Neural cell (in vitro differentiated cells): Measurements from ENCODE around the gene OR10V1.

Source experiments
- CTCF ChIP-seq: fragments of 450-650 bp; IDR thresholded peaks from 2 replicates; pipeline ENCODE4 v1.5.1; 2014; ENCODE audit warnings: antibody characterized with exemption, mild to moderate bottlenecking, moderate library complexity; ENCODE audit not compliant: poor library complexity, severe bottlenecking
- POLR2AphosphoS5 ChIP-seq: IDR thresholded peaks from 2 replicates; pipeline ENCODE4 v1.6.1; 2012
- RAD21 ChIP-seq: fragments of 450-650 bp; conservative IDR thresholded peaks from 2 replicates; pipeline ENCODE4 v1.6.1; 2014; ENCODE audit warnings: antibody characterized with exemption, mild to moderate bottlenecking, moderate library complexity
- REST ChIP-seq: IDR thresholded peaks from 2 replicates; pipeline ENCODE4 v1.6.1; 2012; ENCODE audit warnings: borderline replicate concordance
- SMC3 ChIP-seq: fragments of 450-650 bp; conservative IDR thresholded peaks from 2 replicates; pipeline ENCODE4 v1.6.1; 2014; ENCODE audit warnings: antibody characterized with exemption, mild to moderate bottlenecking, moderate library complexity; ENCODE audit not compliant: poor library complexity
- TAF1 ChIP-seq: IDR thresholded peaks from 2 replicates; pipeline ENCODE4 v1.6.1; 2012; ENCODE audit warnings: low read depth

- TF ChIP-seq POLR2AphosphoS5, result no peak
- no peak for TF ChIP-seq CTCF
- no peak for TF ChIP-seq SMC3
- TF ChIP-seq RAD21, result no peak
- no peak for TF ChIP-seq TAF1
- TF ChIP-seq REST, result no peak
These were observed 35.4 kb downstream of the OR10V1 start for GRCh38 chr11:59678118-59678812.
